MCF 10A (cell line): ENCODE measurements around the gene TERT. TPM values are rescaled to one million over a fixed set of nuclear protein-coding genes. Genes with fewer than 3 reads are reported as not detected.
A peak's percentile ranks its signal among the peaks of the same experiment; 100 is the strongest.
"Not testable (repeated sequence)": the region's sequence is repeated elsewhere in the genome, so short reads cannot be mapped to it uniquely, and the experiment has no call there.

Source experiments
- Bru-seq: library from RNA; stranded (reverse); fragments of 400-500 nt; gene quantifications from one replicate; lab custom pipeline; 2021; lab: Mats Ljungman, UMichigan
- BruChase-seq, 2 experiments: library from RNA; stranded (reverse); fragments of 400-500 nt; gene quantifications; one replicate each; lab custom pipeline; 2021; lab: Mats Ljungman, UMichigan
- BruUV-seq: library from RNA; stranded (reverse); fragments of 400-500 nt; replicated peaks from 2 replicates; lab custom pipeline; 2021; lab: Mats Ljungman, UMichigan
- CTCF ChIA-PET: fragments of 300-600 bp; sonication (Branson Sonifier 250); formaldehyde crosslinking; extraction: SDS; loops from one replicate; lab custom pipeline; 2021; ENCODE audit warnings: antibody characterized with exemption, inconsistent platforms; lab: Yijun Ruan, JAX
- POLR2A ChIA-PET: fragments of 300-600, 350-650 bp; sonication (Branson Sonifier 250); formaldehyde crosslinking; extraction: SDS; loops from one replicate; lab custom pipeline; 2020; ENCODE audit warnings: antibody characterized with exemption, inconsistent platforms; lab: Yijun Ruan, JAX
- DNase-seq: peaks from one replicate; pipeline ENCODE4 v3.0.0-alpha.2; 2018; ENCODE audit not compliant: unreplicated experiment
- H3K27ac Mint-ChIP-seq: one replicate; pipeline ENCODE4 v1.8.0; 2022; ENCODE audit warnings: mild to moderate bottlenecking, low read depth, mixed read lengths; ENCODE audit not compliant: unreplicated experiment
- H3K27me3 Mint-ChIP-seq: one replicate; pipeline ENCODE4 v1.8.0; 2022; ENCODE audit warnings: mixed read lengths; ENCODE audit not compliant: insufficient read depth, unreplicated experiment
- H3K36me3 Mint-ChIP-seq: one replicate; pipeline ENCODE4 v1.8.0; 2022; ENCODE audit warnings: mild to moderate bottlenecking, moderate library complexity, mixed read lengths; ENCODE audit not compliant: insufficient read depth, unreplicated experiment
- H3K4me1 Mint-ChIP-seq: one replicate; pipeline ENCODE4 v1.8.0; 2022; ENCODE audit warnings: mixed read lengths; ENCODE audit not compliant: insufficient read depth, unreplicated experiment
- H3K4me3 Mint-ChIP-seq: one replicate; pipeline ENCODE4 v1.8.0; 2022; ENCODE audit warnings: mild to moderate bottlenecking, moderate library complexity, mixed read lengths; ENCODE audit not compliant: unreplicated experiment
- H3K9me3 Mint-ChIP-seq: one replicate; pipeline ENCODE4 v1.8.0; 2022; ENCODE audit warnings: mixed read lengths; ENCODE audit not compliant: unreplicated experiment
- CTCF ChIP-seq: fragments of 200-600 bp; IDR thresholded peaks from one replicate; pipeline ENCODE4 v1.8.0; 2022; ENCODE audit warnings: antibody characterized with exemption, mild to moderate bottlenecking; ENCODE audit not compliant: unreplicated experiment
- intact Hi-C: fragments of 100-400 bp; cut with micrococcal nuclease; formaldehyde crosslinking; loops from 2 replicates; pipeline ENCODE4 v1.14.1; 2022
- long read RNA-seq: library from polyadenylated mRNA; stranded (forward); transcript quantifications from one replicate; pipeline ENCODE4 v2.0.0, GENCODE V29; 2022
- total RNA-seq: library from RNA; stranded (reverse); gene quantifications from 2 replicates; pipeline ENCODE4 v1.2.3, GENCODE V29; 2022

TERT gene
- total RNA-seq, result 0.16 TPM in 1 of 2 replicates, not detected in the other
- not detected for Bru-seq, nascent RNA
- BruChase-seq, experiment 1, labeled RNA remaining after a 6-hour chase, result percentile 10 among the genes with signal in this experiment
- percentile 5 among the genes with signal in this experiment for BruChase-seq, experiment 2, labeled RNA remaining after a 2-hour chase
- long read RNA-seq, full-length matches to known transcripts, result 1 of 1 reads
- long read RNA-seq, partial matches to known transcripts, result 0 of 1 reads
- long read RNA-seq, other reads (novel, unspliced or antisense), result 0 of 1 reads

DNA sequence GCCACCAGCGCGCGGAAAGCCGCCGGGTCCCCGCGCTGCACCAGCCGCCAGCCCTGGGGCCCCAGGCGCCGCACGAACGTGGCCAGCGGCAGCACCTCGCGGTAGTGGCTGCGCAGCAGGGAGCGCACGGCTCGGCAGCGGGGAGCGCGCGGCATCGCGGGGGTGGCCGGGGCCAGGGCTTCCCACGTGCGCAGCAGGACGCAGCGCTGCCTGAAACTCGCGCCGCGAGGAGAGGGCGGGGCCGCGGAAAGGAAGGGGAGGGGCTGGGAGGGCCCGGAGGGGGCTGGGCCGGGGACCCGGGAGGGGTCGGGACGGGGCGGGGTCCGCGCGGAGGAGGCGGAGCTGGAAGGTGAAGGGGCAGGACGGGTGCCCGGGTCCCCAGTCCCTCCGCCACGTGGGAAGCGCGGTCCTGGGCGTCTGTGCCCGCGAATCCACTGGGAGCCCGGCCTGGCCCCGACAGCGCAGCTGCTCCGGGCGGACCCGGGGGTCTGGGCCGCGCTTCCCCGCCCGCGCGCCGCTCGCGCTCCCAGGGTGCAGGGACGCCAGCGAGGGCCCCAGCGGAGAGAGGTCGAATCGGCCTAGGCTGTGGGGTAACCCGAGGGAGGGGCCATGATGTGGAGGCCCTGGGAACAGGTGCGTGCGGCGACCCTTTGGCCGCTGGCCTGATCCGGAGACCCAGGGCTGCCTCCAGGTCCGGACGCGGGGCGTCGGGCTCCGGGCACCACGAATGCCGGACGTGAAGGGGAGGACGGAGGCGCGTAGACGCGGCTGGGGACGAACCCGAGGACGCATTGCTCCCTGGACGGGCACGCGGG is at the start of gene TERT:
TERT (minus strand) TSS at position 234 of the 815 bp plus-strand sequence; CDS start at position 155, 79 bp downstream.
- intact Hi-C loops, result no loop called here
- H3K27ac Mint-ChIP-seq, result no peak within 1 kb of the TSS
- peaks cover 5% of the 10 kb centered on the region for H3K36me3 Mint-ChIP-seq
- no peaks in the 10 kb centered on the region for H3K27me3 Mint-ChIP-seq
- DNase-seq, result no peak
- no peaks in the 10 kb centered on the region for H3K4me1 Mint-ChIP-seq
- no TSS peak for BruUV-seq
- ChIA-PET CTCF (no interaction called here), POLR2A (no interaction called here)
- no peak within 1 kb of the TSS for H3K4me3 Mint-ChIP-seq
- no peaks in the 10 kb centered on the region for H3K9me3 Mint-ChIP-seq
- no peak for TF ChIP-seq CTCF

DNA sequence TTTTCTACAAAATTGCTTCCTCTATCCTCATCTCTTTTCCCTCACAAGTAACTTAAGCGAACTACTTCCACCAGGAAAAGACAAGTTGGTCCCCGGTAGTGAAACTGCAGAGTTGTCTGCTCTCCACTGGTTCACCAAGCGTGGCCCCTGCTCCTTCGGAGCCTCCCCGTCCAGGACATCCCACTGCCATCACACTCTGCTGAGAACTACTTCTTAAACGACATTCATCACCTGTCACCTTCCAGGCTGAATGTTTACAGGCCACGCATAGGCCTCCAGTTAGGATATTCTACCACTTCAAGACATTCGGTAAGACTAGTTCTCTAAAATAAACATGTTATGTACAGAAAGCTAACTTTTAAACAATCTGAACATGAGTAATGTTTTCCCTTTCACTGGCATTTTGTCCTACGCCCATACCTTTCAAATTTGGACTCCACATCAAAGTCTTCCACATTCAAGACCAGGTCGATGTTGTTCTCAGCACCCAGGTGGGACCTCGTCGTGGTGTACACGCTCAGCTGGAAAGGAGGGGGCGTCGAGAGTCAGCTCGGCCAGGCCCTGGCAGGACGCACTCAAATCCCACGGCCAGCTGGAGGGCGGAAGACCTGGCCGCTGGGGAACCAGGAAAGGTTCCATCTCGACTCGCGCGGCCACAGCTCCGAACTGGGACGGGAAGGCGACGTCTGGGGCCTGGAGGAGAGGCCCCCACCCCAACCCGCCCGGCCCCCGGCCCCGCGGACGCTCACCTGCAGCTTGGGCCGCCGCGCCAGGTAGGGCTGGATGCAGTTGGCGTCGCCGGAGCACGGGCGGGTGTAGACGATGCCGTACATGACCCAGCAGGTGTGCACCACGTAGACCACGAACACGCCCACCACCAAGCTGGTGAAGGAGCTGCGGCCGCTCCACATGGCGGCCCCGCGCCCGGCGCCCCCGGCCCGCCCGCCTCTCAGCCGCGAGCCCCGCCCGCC is 49.3 kb upstream of the TERT start:
- ChIA-PET CTCF (interaction anchor here (1.0 to 1.5 kb wide), 2 partner anchors 13 to 16 kb away, joined by 4 read pairs; no protein-coding TSS in a partner anchor), POLR2A (interaction anchor here (0.6 to 3.3 kb wide), 5 partner anchors 13 to 199 kb away, joined by 3 to 18 read pairs (median 3); no protein-coding TSS in a partner anchor)
- peaks cover 16% of the 10 kb centered on the region for H3K4me1 Mint-ChIP-seq
- H3K27ac Mint-ChIP-seq, result peak overlapping the region; percentile 78
- H3K27me3 Mint-ChIP-seq, result no peaks in the 10 kb centered on the region
- peaks cover 28% of the 10 kb centered on the region for H3K36me3 Mint-ChIP-seq
- TF ChIP-seq CTCF, result no peak
- intact Hi-C loops, result loop anchor here (2.0 to 10.0 kb wide), 3 partner anchors 13 to 179 kb away; partner anchors contain the start of gene SLC6A19
- DNase-seq, result no peak
- BruUV-seq, result TSS peak; percentile 63
- H3K9me3 Mint-ChIP-seq, result no peaks in the 10 kb centered on the region
- H3K4me3 Mint-ChIP-seq, result peak overlapping the region; percentile 83

DNA sequence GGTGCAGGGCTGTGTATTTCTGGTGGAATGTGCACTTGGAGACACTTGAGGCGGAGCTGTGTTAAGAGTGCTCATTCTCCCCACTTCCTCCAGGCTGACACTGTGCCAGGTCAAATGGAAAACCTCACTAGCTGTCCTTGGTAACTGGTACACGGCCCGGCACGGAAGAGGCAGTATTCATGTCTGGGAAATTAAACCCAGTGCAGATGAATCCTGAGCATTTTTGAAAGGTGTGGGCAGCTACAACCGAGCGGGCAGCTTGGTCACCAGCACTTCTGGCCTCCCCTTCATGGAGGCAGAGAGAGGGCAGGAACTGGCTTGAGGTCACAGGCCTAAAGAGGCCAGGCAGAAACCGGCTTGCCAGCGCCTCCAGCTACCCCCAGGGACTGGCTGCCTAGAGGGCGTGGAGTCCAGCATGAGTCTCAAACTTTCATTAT is 48.5 kb upstream of the TERT start:
- Mint-ChIP-seq H3K9me3 (no peaks in the 10 kb centered on the region), H3K27me3 (no peaks in the 10 kb centered on the region), H3K4me3 (peak overlapping the region; percentile 83), H3K4me1 (peaks cover 16% of the 10 kb centered on the region), H3K36me3 (peaks cover 28% of the 10 kb centered on the region), H3K27ac (no peak overlapping the region)
- TF ChIP-seq CTCF, result no peak
- ChIA-PET CTCF (interaction anchor here (0.7 to 1.5 kb wide), 3 partner anchors 16 to 866 kb away, joined by 3 to 4 read pairs (median 4); no protein-coding TSS in a partner anchor), POLR2A (interaction anchor here (1.5 to 3.3 kb wide), 2 partner anchors 12 to 16 kb away, joined by 4 to 18 read pairs; no protein-coding TSS in a partner anchor)
- intact Hi-C loops, result loop anchor here (10.0 kb wide), 2 partner anchors 139 to 179 kb away; partner anchors contain the start of gene SLC6A19
- no TSS peak for BruUV-seq
- DNase-seq, result no peak

DNA sequence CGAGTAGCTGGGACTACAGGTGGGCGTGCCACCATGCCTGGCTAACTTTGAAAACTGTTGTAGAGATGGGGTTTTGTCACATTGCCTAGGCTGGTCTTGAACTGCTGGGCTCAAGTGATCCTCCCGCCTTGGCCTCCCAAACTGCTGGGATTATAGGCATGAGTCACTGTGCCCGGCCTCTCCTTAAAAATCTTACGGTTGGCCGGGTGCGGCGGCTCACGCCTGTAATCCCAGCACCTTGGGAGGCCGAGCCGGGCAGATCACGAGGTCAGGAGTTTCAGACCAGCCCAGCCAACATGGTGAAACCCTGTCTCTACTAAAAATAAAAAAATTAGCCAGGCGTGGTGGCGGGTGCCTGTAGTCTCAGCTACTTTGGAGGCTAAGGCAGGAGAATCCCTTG is 47.8 kb upstream of the TERT start:
- POLR2A ChIA-PET, result interaction anchor here (0.6 to 3.3 kb wide), 2 partner anchors 12 to 15 kb away, joined by 5 to 18 read pairs; no protein-coding TSS in a partner anchor
- H3K36me3 Mint-ChIP-seq, result peaks cover 28% of the 10 kb centered on the region
- H3K27me3 Mint-ChIP-seq, DNase-seq, H3K27ac Mint-ChIP-seq, BruUV-seq, H3K9me3 Mint-ChIP-seq: not testable (repeated sequence)
- intact Hi-C loops, result loop anchor here (10.0 kb wide), 2 partner anchors 138 to 178 kb away; partner anchors contain the start of gene SLC6A19
- CTCF ChIA-PET, result interaction anchor here (0.8 kb wide), 1 partner anchor 419 kb away, joined by 4 read pairs; no protein-coding TSS in a partner anchor
- peak overlapping the region; percentile 83 for H3K4me3 Mint-ChIP-seq
- peaks cover 16% of the 10 kb centered on the region for H3K4me1 Mint-ChIP-seq
